ENCODE data around the gene NPC2. TPM values are rescaled to one million over a fixed set of nuclear protein-coding genes. Genes with fewer than 3 reads are reported as not detected.
A peak's percentile ranks its signal among the peaks of the same experiment; 100 is the strongest.

The NPC2 gene
- polyA plus RNA-seq, 1 donor from 2014 or later = 46.8 TPM

GRCh38 chr14:74493343-74494261 lies 497 bp upstream of the NPC2 start, which contains the start of gene ISCA2:
Gene ISCA2, plus strand, starts transcription at chr14:74493765. Its CDS starts 10 bp downstream, at chr14:74493775.
- Histone ChIP-seq H3K4me3 (ENCODE audit: low read length) (peak within 1 kb of the TSS; percentile 92), H3F3A (ENCODE audit: insufficient read depth, low read length, poor library complexity, severe bottlenecking) (no peaks in the 10 kb centered on the region), H3K4me2 (ENCODE audit: low read length) (peak within 1 kb of the TSS; percentile 92), H3K9me2 (ENCODE audit: insufficient read depth, low read length) (no peaks in the 10 kb centered on the region), H4K20me1 (ENCODE audit: insufficient read depth) (no peaks in the 10 kb centered on the region), H3K36me3 (ENCODE audit: insufficient read depth, low read length) (no peaks in the 10 kb centered on the region), H3K9ac (ENCODE audit: low read length) (peak within 1 kb of the TSS; percentile 88), H3K9me3 (ENCODE audit: low read length) (no peaks in the 10 kb centered on the region), H3K27me3 (ENCODE audit: insufficient read depth, low read depth, low read length) (peaks cover 17% of the 10 kb centered on the region), H2AFZ (ENCODE audit: low read depth, low read length) (peak within 1 kb of the TSS; percentile 100), H3K79me2 (replicated peaks; ENCODE audit: insufficient read depth, low read length) (peaks cover 14% of the 10 kb centered on the region), H3K27ac (ENCODE audit: low read length) (peak within 1 kb of the TSS; percentile 84)
- peak; percentile 45 for TF ChIP-seq MXI1 (conservative IDR thresholded peaks at IDR 0.05; ENCODE audit: poor library complexity, severe bottlenecking)
- TF ChIP-seq REST (IDR thresholded peaks at IDR 0.05; ENCODE audit: borderline replicate concordance) = peak; percentile 80
- no peak for TF ChIP-seq EP300 (conservative IDR thresholded peaks at IDR 0.05; ENCODE audit: poor library complexity, severe bottlenecking)
- TF ChIP-seq CTCF (IDR thresholded peaks at IDR 0.05; ENCODE audit: poor library complexity, severe bottlenecking) = peak; percentile 30
- TF ChIP-seq SMC3 (conservative IDR thresholded peaks at IDR 0.05; ENCODE audit: poor library complexity) = peak; percentile 28
- TF ChIP-seq POLR2AphosphoS5 (IDR thresholded peaks at IDR 0.05) = peak; percentile 95
- TF ChIP-seq EZH2 (IDR thresholded peaks at IDR 0.05; ENCODE audit: borderline replicate concordance, insufficient read depth, low read length, poor library complexity, severe bottlenecking) = no peak
- peak; percentile 84 for TF ChIP-seq TAF1 (IDR thresholded peaks at IDR 0.05; ENCODE audit: low read depth)

GRCh38 chr14:74491956-74492775 lies 939 bp downstream of the NPC2 start:
- peaks cover 17% of the 10 kb centered on the region for H3K27me3 ChIP-seq (ENCODE audit: insufficient read depth, low read depth, low read length)
- peak overlapping the region; percentile 70 for H3K4me2 ChIP-seq (ENCODE audit: low read length)
- peaks cover 14% of the 10 kb centered on the region for H3K79me2 ChIP-seq (replicated peaks; ENCODE audit: insufficient read depth, low read length)
- H3F3A ChIP-seq (ENCODE audit: insufficient read depth, low read length, poor library complexity, severe bottlenecking) = no peaks in the 10 kb centered on the region
- H3K9ac ChIP-seq (ENCODE audit: low read length) = no peak overlapping the region
- peak overlapping the region; percentile 92 for H3K4me3 ChIP-seq (ENCODE audit: low read length)
- H3K9me3 ChIP-seq (ENCODE audit: low read length) = no peaks in the 10 kb centered on the region
- H4K20me1 ChIP-seq (ENCODE audit: insufficient read depth) = no peaks in the 10 kb centered on the region
- H3K36me3 ChIP-seq (ENCODE audit: insufficient read depth, low read length) = no peaks in the 10 kb centered on the region
- TF ChIP-seq RAD21 (conservative IDR thresholded peaks at IDR 0.05) (no peak), SMC3 (conservative IDR thresholded peaks at IDR 0.05; ENCODE audit: poor library complexity) (no peak), REST (IDR thresholded peaks at IDR 0.05; ENCODE audit: borderline replicate concordance) (no peak), MXI1 (conservative IDR thresholded peaks at IDR 0.05; ENCODE audit: poor library complexity, severe bottlenecking) (no peak), CTCF (IDR thresholded peaks at IDR 0.05; ENCODE audit: poor library complexity, severe bottlenecking) (no peak), EP300 (conservative IDR thresholded peaks at IDR 0.05; ENCODE audit: poor library complexity, severe bottlenecking) (no peak), POLR2AphosphoS5 (IDR thresholded peaks at IDR 0.05) (no peak), EZH2 (IDR thresholded peaks at IDR 0.05; ENCODE audit: borderline replicate concordance, insufficient read depth, low read length, poor library complexity, severe bottlenecking) (no peak), TAF1 (IDR thresholded peaks at IDR 0.05; ENCODE audit: low read depth) (no peak)
- H3K9me2 ChIP-seq (ENCODE audit: insufficient read depth, low read length) = no peaks in the 10 kb centered on the region
- H3K27ac ChIP-seq (ENCODE audit: low read length) = no peak overlapping the region
- no peak overlapping the region for H2AFZ ChIP-seq (ENCODE audit: low read depth, low read length)

Data from neural cell (in vitro differentiated cells).